H1 (cell line): Measurements from ENCODE around the gene SYNCRIP. TPM values are rescaled to one million over a fixed set of nuclear protein-coding genes. Genes with fewer than 3 reads are reported as not detected.

ENCODE experiments used
- CTCF ChIA-PET: fragments of 300-600 bp; sonication (Branson Sonifier 250); formaldehyde crosslinking; loops from one replicate; lab custom pipeline; 2021; ENCODE audit not compliant: partially characterized antibody; lab: Charles Lee
- POLR2A ChIA-PET: fragments of 300-600 bp; sonication (Branson Sonifier 250); formaldehyde crosslinking; loops from one replicate; lab custom pipeline; 2021; ENCODE audit warnings: inconsistent platforms; ENCODE audit not compliant: partially characterized antibody; lab: Charles Lee
- DNase-seq, 2 experiments: peaks; one replicate each; pipeline versions ENCODE4 v3.0.0 to v3.0.0-alpha.2; 2010 to 2022; ENCODE audit warnings: low spot score in 2 of 2, low read depth in 1 of 2, mixed read lengths in 1 of 2
- FAIRE-seq: peaks from 2 replicates; lab custom pipeline; 2011; peaks lifted over from hg19 to GRCh38; lab: Jason Lieb, UNC
- H2AFZ ChIP-seq: 2 replicates; pipeline ENCODE4 v1.8.1; 2012; ENCODE audit warnings: low read length, inconsistent platforms
- H2AK5ac ChIP-seq: 2 replicates; pipeline ENCODE4 v1.6.1; 2013; ENCODE audit warnings: low read depth, low read length
- H2BK120ac ChIP-seq: replicated peaks from 2 replicates; pipeline ENCODE3; 2013; ENCODE audit warnings: low read depth, low read length, inconsistent platforms
- H2BK12ac ChIP-seq: 2 replicates; pipeline ENCODE4 v1.6.1; 2013; ENCODE audit warnings: low read depth, low read length
- H2BK15ac ChIP-seq: 2 replicates; pipeline ENCODE4 v1.6.1; 2013; ENCODE audit warnings: low read length
- H2BK20ac ChIP-seq: 2 replicates; pipeline ENCODE4 v1.6.1; 2013; ENCODE audit warnings: low read length
- H2BK5ac ChIP-seq: 2 replicates; pipeline ENCODE4 v1.6.1; 2013; ENCODE audit warnings: low read depth, low read length
- H3K14ac ChIP-seq: 2 replicates; pipeline ENCODE4 v1.6.1; 2013; ENCODE audit warnings: inconsistent platforms; ENCODE audit not compliant: insufficient read length
- H3K18ac ChIP-seq: 2 replicates; pipeline ENCODE4 v1.6.1; 2013; ENCODE audit warnings: low read length; ENCODE audit errors: extremely low read depth
- H3K23ac ChIP-seq: 2 replicates; pipeline ENCODE4 v1.6.1; 2013; ENCODE audit warnings: inconsistent platforms; ENCODE audit not compliant: insufficient read length
- H3K23me2 ChIP-seq: 2 replicates; pipeline ENCODE4 v1.6.1; 2013; ENCODE audit warnings: low read depth, low read length
- H3K27ac ChIP-seq: 2 replicates; pipeline ENCODE4 v1.6.1; 2011; ENCODE audit warnings: low read depth, low read length, inconsistent platforms
- H3K27me3 ChIP-seq, 4 experiments: replicated peaks in 1 of 4; 1 replicate in 1 of 4; 2 replicates in 3 of 4; pipeline versions ENCODE4 v1.6.1 to v1.8.1; 2011 to 2013; ENCODE audit warnings: low read length in 3 of 4, mild to moderate bottlenecking in 3 of 4, inconsistent platforms in 2 of 4, mixed read lengths in 2 of 4, moderate library complexity in 1 of 4; ENCODE audit not compliant: control insufficient read depth in 3 of 4, insufficient read depth in 3 of 4; ENCODE audit errors: extremely low read depth in 1 of 4
- H3K36me3 ChIP-seq, 4 experiments: 2 replicates each; pipeline versions ENCODE4 v1.6.1 to v1.8.1; 2011 to 2013; ENCODE audit warnings: mild to moderate bottlenecking in 4 of 4, low read length in 3 of 4, moderate library complexity in 2 of 4, control low read depth in 1 of 4, inconsistent platforms in 1 of 4; ENCODE audit not compliant: insufficient read depth in 4 of 4, control insufficient read depth in 2 of 4
- H3K4ac ChIP-seq: replicated peaks from 2 replicates; pipeline ENCODE3; 2013; ENCODE audit warnings: low read length, low read depth, mixed read lengths, inconsistent platforms; ENCODE audit not compliant: insufficient read length
- H3K4me1 ChIP-seq, 4 experiments: replicated peaks in 1 of 4; 1 replicate in 1 of 4; 2 replicates in 3 of 4; pipeline versions ENCODE4 v1.6.1 to v1.8.1; 2011 to 2013; ENCODE audit warnings: low read length in 3 of 4, inconsistent platforms in 2 of 4, mixed read lengths in 1 of 4; ENCODE audit not compliant: insufficient read depth in 4 of 4, control insufficient read depth in 3 of 4
- H3K4me2 ChIP-seq, 2 experiments: 2 replicates each; pipeline versions ENCODE4 v1.6.1 to v1.8.1; 2011 to 2013; ENCODE audit warnings: low read depth in 2 of 2, low read length in 2 of 2, control low read depth in 1 of 2, inconsistent platforms in 1 of 2, mild to moderate bottlenecking in 1 of 2; ENCODE audit not compliant: insufficient read depth in 1 of 2
- H3K4me3 ChIP-seq, 4 experiments: fragments of 200-600, 300-600 bp in 1 of 4; sonication (generic), shearing (Covaris generic), sonication (Bioruptor Twin) in 1 of 4; 2 replicates each; pipeline versions ENCODE4 v1.5.1 to v1.8.1; 2011 to 2016; ENCODE audit warnings: low read length in 4 of 4, low read depth in 3 of 4, control low read depth in 2 of 4, inconsistent platforms in 2 of 4, mild to moderate bottlenecking in 2 of 4, mixed read lengths in 1 of 4, moderate library complexity in 1 of 4; ENCODE audit not compliant: insufficient read depth in 2 of 4; ENCODE audit errors: extremely low read depth in 1 of 4
- H3K56ac ChIP-seq: replicated peaks from 2 replicates; pipeline ENCODE3; 2013; ENCODE audit warnings: low read depth, mild to moderate bottlenecking, mixed read lengths, low read length, inconsistent platforms; ENCODE audit not compliant: insufficient read length
- H3K79me1 ChIP-seq: 2 replicates; pipeline ENCODE4 v1.6.1; 2013; ENCODE audit warnings: low read depth, low read length, control low read depth
- H3K79me2 ChIP-seq, 2 experiments: 2 replicates each; pipeline versions ENCODE4 v1.6.1 to v1.8.1; 2012 to 2013; ENCODE audit warnings: low read length in 2 of 2, mild to moderate bottlenecking in 2 of 2, inconsistent platforms in 1 of 2; ENCODE audit not compliant: insufficient read depth in 2 of 2, control insufficient read depth in 1 of 2
- H3K9ac ChIP-seq, 4 experiments: replicated peaks in 1 of 4; 1 replicate in 1 of 4; 2 replicates in 3 of 4; pipeline versions ENCODE4 v1.6.1 to v1.8.1; 2011 to 2013; ENCODE audit warnings: low read depth in 3 of 4, low read length in 3 of 4, control low read depth in 2 of 4, mild to moderate bottlenecking in 2 of 4, moderate library complexity in 2 of 4, inconsistent platforms in 1 of 4; ENCODE audit errors: extremely low read depth in 1 of 4
- H3K9me3 ChIP-seq, 2 experiments: 2 replicates each; pipeline versions ENCODE4 v1.6.1 to v1.8.1; 2012 to 2013; ENCODE audit warnings: mild to moderate bottlenecking in 2 of 2, moderate library complexity in 2 of 2, control low read depth in 1 of 2, inconsistent platforms in 1 of 2, low read depth in 1 of 2, low read length in 1 of 2, mixed read lengths in 1 of 2; ENCODE audit not compliant: insufficient read depth in 2 of 2
- H4K20me1 ChIP-seq, 2 experiments: replicated peaks in 1 of 2; 2 replicates each; pipeline versions ENCODE3 to v1.8.1; 2011 to 2013; ENCODE audit warnings: inconsistent platforms in 2 of 2, low read length in 2 of 2, mild to moderate bottlenecking in 1 of 2; ENCODE audit not compliant: insufficient read depth in 2 of 2, control insufficient read depth in 1 of 2
- H4K5ac ChIP-seq: 2 replicates; pipeline ENCODE4 v1.6.1; 2013; ENCODE audit warnings: low read length, low read depth, mixed read lengths, inconsistent platforms; ENCODE audit not compliant: insufficient read length
- H4K8ac ChIP-seq: 2 replicates; pipeline ENCODE4 v1.8.0; 2013; ENCODE audit warnings: mild to moderate bottlenecking, moderate library complexity, low read length, inconsistent platforms; ENCODE audit not compliant: insufficient read depth; ENCODE audit errors: extremely low read depth
- H4K91ac ChIP-seq: replicated peaks from 2 replicates; pipeline ENCODE3; 2013; ENCODE audit warnings: low read length, mixed read lengths, inconsistent platforms; ENCODE audit not compliant: insufficient read length
- BRCA1 ChIP-seq: IDR thresholded peaks from 2 replicates; pipeline ENCODE4 v1.6.1; 2012; ENCODE audit warnings: low read depth, low read length, improper control_type of control experiment
- GTF2F1 ChIP-seq: IDR thresholded peaks from 2 replicates; pipeline ENCODE4 v1.6.1; 2012; ENCODE audit warnings: low read depth, low read length, improper control_type of control experiment, borderline replicate concordance
- WGBS, 2 experiments: shearing (Covaris generic) in 1 of 2; methylation state at CpG; one replicate each; pipeline versions ENCODE4 v1.1.6 to v1.1.7; 2013 to 2015; ENCODE audit warnings: low lambda C conversion rate in 2 of 2, mixed read lengths in 2 of 2, inconsistent platforms in 1 of 2, low coverage in 1 of 2, missing lambda C conversion rate in 1 of 2; ENCODE audit not compliant: insufficient replicate concordance in 2 of 2, insufficient coverage in 1 of 2, insufficient read length in 1 of 2; ENCODE audit errors: extremely low coverage in 1 of 2, missing lambda C conversion rate in 1 of 2; 5-methylcytosine and 5-hydroxymethylcytosine counted together
- polyA plus RNA-seq, 7 experiments: library from polyadenylated mRNA; depleted of rRNA in 3 of 7; stranded (reverse) in 5 of 7; unstranded in 2 of 7; fragments of >200 nt in 5 of 7; fragments of 200-250 nt in 2 of 7; gene quantifications; 1 replicate in 5 of 7; 2 replicates in 1 of 7; 4 replicates in 1 of 7; pipeline versions ENCODE4 v1.2.1 to v1.2.3, GENCODE V29; 2011 to 2013; ENCODE audit warnings: missing spikeins in 2 of 7, mixed read lengths in 2 of 7
- total RNA-seq: library from RNA; stranded (reverse); fragmentation: NEBNext Ultra II Directional; extraction: Animal tissue kit (Norgen Biotek cat#: 25700); gene quantifications from 2 replicates; pipeline ENCODE4 v1.2.1, GENCODE V29; 2021

The SYNCRIP gene
- total and polyA plus RNA-seq, 2 of the 8 experiments (the other 6 are each of a cell fraction or from before 2014, with no cell fraction given), result 16.8 to 219 TPM

DNA sequence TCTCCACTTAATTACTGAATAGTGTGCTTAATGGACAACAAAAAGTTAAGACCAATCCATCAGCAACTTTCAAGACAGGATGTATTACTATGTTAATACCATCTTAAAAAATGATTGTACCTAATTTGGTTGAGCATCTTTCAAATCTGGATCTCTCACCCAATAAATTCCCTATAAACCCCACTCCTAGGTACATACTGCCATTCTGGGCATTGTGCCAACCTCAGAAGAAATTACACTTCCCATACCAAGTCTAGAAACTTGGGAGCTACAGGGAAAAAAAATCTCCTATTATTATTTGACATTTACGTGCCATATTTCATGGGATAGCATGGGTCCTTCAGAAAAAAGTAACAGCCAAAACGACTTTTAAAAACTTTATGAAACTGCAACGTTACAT is 5.1 kb downstream of the SYNCRIP start:
- Histone ChIP-seq H3K4ac (no peak overlapping the region), H2BK20ac (no peak overlapping the region), H3K4me3 (no peak overlapping the region), H3K4me1 (peaks cover 0 to 4% (median 0%) of the 10 kb centered on the region in 4 experiments; a peak in 1 of 7 replicates), H3K79me1 (no peaks in the 10 kb centered on the region; the same call in 1 of the 2 replicates), H3K23me2 (0 out of 2 replicates have a peak, but pooled peaks cover 5% of the 10 kb centered on the region), H2BK15ac (no peak overlapping the region), H3K9me3 (no peaks in the 10 kb centered on the region), H3K79me2 (peaks cover 44 to 98% of the 10 kb centered on the region in 2 experiments), H4K20me1 (peaks cover 25 to 34% of the 10 kb centered on the region in 2 experiments), H3K27ac (no peak overlapping the region), H3K4me2 (no peak overlapping the region), H4K8ac (no peak overlapping the region), H2AK5ac (no peak overlapping the region), H2BK5ac (no peak overlapping the region), H3K14ac (no peak overlapping the region), H3K18ac (no peak overlapping the region), H3K9ac (no peak overlapping the region), H2BK12ac (no peak overlapping the region), H4K91ac (no peak overlapping the region), H3K27me3 (no peaks in the 10 kb centered on the region), H3K23ac (no peak overlapping the region), H3K36me3 (peaks cover 22 to 80% (median 53%) of the 10 kb centered on the region in 4 experiments), H4K5ac (no peak overlapping the region), H2BK120ac (no peak overlapping the region), H3K56ac (no peak overlapping the region), H2AFZ (no peak overlapping the region)
- ChIA-PET POLR2A (interaction anchor here (1.0 to 25.2 kb wide), 5 partner anchors 8 to 39 kb away, joined by 3 to 890 read pairs (median 6); no protein-coding TSS in a partner anchor), CTCF (no interaction called here)
- no peak for TF ChIP-seq BRCA1
- no peak for TF ChIP-seq GTF2F1
- no peak for FAIRE-seq
- 73 to 100% methylated on average over 1 to 3 of the region's 3 CpGs for WGBS, 2 experiments
- DNase-seq, result no peak
